T-helper 1 cell (primary cell): ENCODE data around the gene SLC47A1.
"Not testable (repeated sequence)": the region's sequence is repeated elsewhere in the genome, so short reads cannot be mapped to it uniquely, and the experiment has no call there.

Experiments
- DNase-seq, 5 donors: peaks; one replicate each; pipeline ENCODE4 v3.0.0-alpha.2; 2012 to 2020

SLC47A1 gene

GRCh38 chr17:19555746-19556145, 22.1 kb downstream of the SLC47A1 start:
- DNase-seq: no peak

DNA sequence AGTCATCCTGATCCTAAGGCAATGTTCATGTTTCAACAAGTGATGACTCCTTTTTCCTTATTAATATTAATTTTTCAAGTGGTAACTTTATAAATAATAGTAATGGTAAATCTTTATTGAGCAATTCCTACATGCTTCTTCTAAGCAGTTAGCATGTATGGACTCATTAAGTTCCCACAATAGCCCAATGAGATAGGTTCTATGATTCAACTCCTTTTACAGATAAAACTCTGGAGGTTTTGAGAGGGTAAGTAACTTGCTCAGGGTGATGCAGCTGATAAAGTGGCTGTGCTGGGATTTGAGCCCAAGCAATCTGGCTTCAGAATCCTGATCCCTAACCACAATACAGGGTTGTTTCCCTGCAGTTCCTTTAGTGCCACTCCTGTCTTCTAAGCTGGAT, 25.3 kb downstream of the SLC47A1 start:
- no peak for DNase-seq

DNA sequence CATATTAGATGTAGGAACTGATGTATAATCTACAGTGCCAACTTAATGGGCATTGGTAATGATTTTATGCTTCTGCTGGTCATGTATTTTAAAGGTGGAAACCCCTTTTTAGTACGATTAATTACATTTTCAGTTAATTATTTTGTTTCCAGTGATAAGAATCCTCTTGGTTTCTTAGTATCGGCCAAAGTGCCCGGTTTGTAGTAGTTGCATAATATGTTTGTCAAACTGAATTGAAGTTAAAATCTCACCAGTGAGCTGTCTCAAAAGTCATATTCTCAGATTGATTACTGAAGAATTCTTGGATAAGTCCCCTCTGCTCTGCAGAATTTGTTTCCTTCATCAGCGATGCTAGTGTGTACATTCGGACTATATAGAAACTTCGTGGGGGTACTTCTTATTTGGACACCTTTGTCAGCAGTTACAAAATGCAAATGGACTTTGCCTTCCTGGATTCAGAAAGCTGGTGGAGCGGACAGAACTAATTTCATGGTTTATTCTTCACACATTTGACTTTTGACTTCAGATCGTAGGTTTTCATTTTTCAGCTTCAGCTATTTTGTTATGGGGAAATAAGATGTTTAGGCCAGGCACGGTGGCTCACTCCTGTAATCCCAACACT, 28.2 kb downstream of the SLC47A1 start:
- DNase-seq: no peak

DNA sequence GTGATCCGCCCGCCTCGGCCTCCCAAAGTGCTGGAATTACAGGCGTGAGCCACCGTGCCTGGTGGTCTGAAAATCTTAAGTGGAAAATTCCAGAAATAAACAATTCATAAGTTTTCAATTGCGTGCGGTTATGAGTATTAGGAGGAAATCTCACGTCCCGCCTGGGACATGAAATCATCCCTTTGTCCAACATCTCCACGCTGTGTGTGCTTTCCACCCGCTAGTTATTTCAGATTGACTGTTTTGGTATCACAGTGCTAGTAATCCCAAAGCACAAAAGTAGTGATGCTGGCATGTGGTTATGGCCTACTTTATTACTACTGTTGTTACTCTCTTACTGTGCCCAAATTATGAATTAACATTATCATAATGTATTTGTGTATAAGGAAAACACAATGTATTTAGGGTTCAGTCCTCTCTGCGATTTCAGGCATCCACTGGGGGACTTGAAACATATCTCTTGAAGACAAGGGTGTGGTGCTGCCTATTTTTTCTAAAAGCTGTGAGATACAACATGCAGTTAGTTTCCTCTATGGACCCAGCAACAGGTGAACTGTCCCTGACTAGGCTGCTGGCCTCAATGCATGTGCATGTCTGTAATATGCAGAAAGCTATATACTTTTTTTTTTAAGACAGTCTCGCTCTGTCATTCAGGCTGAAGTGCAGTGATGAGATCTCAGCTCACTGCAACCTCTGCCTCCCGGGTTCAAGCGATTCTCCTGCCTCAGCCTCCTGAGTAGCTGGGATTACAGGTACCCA, 32.3 kb downstream of the SLC47A1 start:
- DNase-seq: no peak

DNA sequence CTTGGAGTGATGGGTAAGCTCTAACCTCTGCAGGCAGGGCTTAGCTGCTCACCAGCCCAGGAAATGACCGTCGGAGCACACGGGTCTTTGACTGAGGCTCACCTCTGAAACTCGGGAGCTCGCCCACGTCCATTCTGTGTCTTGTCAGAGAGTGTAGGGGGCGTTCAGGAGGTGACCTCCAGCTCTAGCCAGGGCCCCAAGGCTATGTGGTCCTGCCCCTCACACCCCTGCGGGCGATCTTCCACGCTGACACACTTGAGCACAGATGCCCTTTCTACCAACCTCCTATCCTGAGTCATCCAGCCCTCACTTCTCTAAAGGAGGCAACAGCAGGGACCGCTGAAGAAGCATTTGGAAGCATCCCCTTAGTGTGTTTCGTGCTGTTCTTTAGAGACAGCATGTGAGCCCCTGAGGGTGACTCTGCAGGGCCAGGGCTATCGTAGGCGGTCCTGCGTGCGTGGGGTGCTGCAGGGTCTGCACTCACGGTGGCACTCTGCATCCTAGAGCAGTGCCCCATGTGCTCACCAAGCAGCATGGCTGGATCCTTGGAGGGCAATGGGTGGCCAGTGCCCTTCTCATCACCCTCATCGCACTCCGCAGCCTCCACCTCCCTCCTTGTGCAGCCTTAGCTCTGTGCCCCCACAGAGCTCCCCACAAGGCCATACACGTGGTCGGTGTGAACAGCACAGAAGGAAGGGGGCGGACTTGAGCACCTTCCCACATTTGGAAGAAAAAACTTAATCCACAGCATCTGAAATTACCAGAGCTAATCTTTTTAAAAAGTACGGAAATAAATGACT, 33.8 kb downstream of the SLC47A1 start:
- no peak for DNase-seq

DNA sequence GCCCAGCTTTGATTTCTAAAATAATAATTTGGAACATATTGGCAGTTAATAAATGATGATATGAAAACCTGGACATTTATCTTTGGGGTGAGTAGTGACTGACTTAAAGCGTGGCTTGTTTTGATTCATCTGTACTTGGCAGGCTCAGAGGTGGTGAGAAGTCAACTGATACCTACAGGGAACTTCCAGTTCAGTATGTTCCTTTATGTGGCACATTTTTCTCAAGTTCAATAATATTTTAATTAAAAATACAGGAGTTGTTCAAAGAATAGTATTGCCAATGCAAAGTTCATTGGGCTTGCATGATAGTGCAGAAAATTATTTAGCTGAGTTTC, 34.3 kb downstream of the SLC47A1 start:
- DNase-seq: no peak

DNA sequence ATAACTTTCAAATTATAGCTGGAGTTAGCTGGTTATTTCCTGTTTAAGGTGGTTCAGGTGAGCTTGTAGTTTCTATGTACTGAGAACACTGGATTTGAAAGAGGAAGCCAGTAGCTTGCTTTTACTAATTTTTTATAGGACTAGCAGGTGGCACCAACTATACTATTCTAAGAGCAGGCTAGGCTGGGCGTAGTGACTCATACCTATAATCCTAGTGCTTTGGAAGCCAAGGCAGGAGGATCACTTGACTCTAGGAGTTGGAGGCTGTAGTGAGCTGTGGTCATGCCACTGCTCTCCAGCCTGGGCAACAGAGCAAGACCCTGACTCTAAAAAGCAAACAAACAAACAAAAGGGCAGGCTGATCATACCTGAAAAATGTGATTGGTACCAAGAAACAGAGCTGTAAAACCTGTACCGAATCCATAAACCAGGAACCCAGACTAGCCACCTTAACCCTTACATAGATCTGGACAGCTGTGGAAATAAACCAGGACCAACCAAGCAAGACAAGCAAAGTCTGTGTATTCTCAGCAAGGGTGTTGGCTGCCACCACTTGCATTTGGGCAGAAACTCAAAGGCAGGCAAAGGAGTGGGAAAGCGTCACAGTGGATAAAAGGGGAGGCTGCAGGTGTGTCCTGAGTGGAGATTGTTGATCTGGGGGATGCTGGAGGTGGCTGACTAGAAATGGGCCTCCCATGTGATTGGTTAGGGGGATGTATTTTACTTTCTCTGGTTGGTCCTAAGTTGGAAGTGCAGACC, 36.3 kb downstream of the SLC47A1 start:
- DNase-seq: no peak

DNA sequence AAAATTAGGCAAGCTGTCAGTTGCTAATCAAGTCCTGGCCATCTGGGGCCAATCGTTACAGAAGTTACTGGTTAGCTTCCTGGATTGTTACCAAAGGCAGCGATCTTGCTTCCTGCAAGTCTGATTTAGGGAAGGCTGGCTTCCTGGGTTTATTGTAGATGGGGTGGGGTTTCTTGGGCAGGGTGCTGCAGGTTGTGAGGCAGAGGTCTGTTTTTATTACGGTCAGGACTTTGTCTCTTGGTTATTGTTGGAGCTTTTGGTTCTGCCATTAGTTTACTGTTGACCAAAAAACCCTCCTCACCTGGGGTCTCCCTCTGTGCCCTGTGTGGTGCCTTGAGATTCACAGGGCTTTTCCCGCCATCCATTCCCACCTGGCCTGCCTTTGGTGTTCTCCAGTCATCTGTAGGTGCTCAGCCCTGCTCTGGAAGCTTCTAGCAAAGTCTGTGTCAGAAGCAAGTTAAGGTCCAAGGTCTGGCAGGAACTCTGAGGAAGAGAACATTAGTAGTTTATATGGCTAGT, 36.9 kb downstream of the SLC47A1 start:
- DNase-seq: no peak

DNA sequence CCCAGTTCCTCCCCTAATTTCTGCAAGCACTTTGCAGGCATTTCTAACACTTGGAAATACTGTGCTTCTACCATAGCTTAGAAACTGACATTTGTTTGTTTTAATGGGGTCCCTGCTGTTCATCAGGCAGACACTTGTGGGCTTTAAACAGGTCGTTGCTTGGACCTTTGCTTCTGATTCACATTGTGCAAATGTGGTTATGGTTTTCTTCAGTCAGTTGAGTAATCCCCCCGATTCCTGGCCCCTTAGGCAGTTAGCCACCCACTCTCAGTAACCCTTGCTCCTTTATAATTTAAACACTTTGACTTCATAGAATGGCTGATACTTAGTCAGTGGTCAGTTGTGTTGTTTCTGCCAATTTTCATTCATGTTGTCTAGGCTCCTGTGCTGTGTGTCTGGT, 39.4 kb downstream of the SLC47A1 start:
- DNase-seq: no peak

GRCh38 chr17:19574956-19575355, 41.3 kb downstream of the SLC47A1 start:
- no peak for DNase-seq

GRCh38 chr17:19578545-19578944, 44.9 kb downstream of the SLC47A1 start:
- DNase-seq: no peak

GRCh38 chr17:19579192-19579761, 45.6 kb downstream of the SLC47A1 start:
- DNase-seq: no peak

GRCh38 chr17:19579867-19580565, 46.4 kb downstream of the SLC47A1 start:
- no peak for DNase-seq

- not testable (repeated sequence) for DNase-seq
Observed at GRCh38 chr17:19580566-19580920, 46.9 kb downstream of the SLC47A1 start.

DNA sequence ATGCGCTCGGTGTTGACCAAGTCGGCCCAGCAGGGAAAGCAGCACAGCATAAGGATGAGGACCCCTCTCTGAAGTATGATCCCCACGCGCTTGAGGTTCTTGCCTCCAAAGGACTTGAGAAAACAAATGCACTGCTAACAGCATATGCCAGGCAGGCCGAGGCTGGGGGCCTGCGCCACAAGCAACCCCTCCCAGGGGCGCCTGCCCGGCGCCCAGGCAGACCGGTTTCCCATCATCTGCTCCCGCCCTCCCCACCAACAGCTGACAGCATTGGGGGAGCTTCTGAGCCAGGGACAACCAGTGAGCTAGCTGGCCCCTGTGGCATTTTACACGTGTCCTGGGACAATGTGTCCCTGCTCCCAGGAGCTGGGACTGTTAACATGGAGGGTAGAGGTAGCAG, 48.5 kb downstream of the SLC47A1 start:
- not testable (repeated sequence) for DNase-seq

DNA sequence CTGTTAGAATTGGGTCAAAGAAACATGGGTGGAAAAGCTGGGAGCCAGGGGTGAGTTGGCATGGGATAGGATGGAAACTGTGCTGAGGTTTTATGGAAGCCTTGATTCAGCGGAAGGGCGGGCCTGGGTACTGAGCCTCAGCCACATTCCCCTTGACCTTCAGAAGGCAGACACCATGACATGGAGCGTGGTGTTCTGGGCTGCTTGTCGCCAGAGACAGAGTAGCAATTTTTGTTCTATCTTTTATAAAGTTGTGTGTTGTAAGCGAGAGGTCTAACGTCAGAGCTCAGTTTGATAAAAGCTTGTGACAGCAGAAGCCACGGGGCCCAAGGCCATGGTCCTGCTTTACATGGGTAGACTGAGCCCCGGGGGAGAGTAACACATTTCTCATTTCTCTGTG, 50.2 kb downstream of the SLC47A1 start:
- no peak for DNase-seq

DNA sequence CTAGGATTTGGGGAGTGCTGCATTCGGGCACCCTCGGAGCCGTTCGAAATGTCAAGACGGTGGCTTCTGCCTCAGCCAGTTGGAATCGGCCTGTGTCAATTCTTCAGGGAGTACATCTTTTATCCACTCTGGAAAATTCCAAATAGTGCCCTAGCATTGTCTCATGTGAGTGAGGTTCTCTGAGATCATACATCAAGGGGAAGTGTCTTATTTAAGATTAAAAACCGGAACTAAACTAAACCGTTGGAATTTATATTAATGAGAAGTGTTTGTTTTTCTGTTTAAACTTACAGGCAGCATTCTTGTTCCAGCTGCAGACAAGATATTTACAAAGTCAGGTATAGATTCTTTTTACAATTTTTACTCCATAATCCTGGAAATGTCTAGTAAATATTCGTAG, 56.8 kb downstream of the SLC47A1 start:
- no peak for DNase-seq

- DNase-seq: no peak
Observed at GRCh38 chr17:19590912-19591551, 57.4 kb downstream of the SLC47A1 start.

DNA sequence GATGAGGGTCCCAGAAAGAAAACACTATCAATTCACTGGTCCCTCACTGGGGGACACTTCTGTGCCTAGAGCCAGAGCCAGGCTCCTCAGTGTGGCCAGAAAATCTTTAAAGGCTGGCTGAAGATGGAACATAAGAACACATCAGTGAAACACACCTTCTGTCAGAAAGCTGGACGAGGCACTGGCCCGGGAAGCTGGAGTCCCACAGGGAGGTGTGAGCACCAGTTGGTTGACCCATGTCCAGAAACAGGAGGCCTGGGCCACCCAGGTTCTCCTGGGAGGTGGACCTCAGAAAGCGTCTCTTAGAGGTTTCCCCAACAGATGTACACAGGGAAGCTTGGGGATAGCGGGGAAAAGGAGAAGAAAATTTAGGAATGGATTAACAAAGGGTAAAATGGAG, 58.7 kb downstream of the SLC47A1 start:
- no peak for DNase-seq

GRCh38 chr17:19596869-19597268, 63.2 kb downstream of the SLC47A1 start:
- no peak for DNase-seq

DNA sequence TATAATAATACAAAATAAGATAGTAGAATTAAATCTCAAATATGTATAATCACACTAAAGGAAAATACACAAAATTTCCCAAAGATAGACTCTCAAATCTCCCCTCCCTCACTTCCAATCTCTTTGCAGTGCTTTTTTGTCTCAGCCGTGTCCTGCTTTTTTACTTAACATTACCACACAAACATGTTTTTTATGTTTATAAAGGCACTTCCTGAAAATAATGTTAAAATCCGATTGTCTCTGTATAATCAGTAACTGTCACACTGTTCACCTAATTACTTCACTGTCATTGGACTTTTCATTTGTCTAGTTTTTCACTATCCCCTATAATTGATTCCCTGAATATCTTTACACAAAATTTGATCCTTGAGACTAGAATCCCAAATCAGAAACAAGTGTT, 76.7 kb downstream of the SLC47A1 start:
- no peak for DNase-seq

GRCh38 chr17:19610879-19611278, 77.2 kb downstream of the SLC47A1 start:
- no peak for DNase-seq
